Duodenal mucosa (tissue), 2 donors: ENCODE results near the gene UBE2O.

Experiments
- H3K27ac ChIP-seq: one replicate; pipeline ENCODE4 v1.7.0; 2013; ENCODE audit warnings: low read depth, low read length
- H3K27me3 ChIP-seq, 2 donors: one replicate each; pipeline ENCODE4 v1.7.0; 2013; ENCODE audit warnings: low read length in 2 of 2, control low read depth in 1 of 2; ENCODE audit not compliant: insufficient read depth in 2 of 2, control insufficient read depth in 1 of 2
- H3K36me3 ChIP-seq, 2 donors: one replicate each; pipeline ENCODE4 v1.7.0; 2013; ENCODE audit warnings: low read length in 2 of 2, control low read depth in 1 of 2; ENCODE audit not compliant: insufficient read depth in 2 of 2, control insufficient read depth in 1 of 2
- H3K4me1 ChIP-seq, 2 donors: one replicate each; pipeline ENCODE4 v1.7.0; 2013; ENCODE audit warnings: low read length in 2 of 2, control low read depth in 1 of 2; ENCODE audit not compliant: insufficient read depth in 2 of 2, control insufficient read depth in 1 of 2
- H3K4me3 ChIP-seq, 2 donors: one replicate each; pipeline ENCODE4 v1.7.0; 2013; ENCODE audit warnings: low read length in 2 of 2, low read depth in 1 of 2
- H3K9ac ChIP-seq, 2 donors: one replicate each; pipeline ENCODE4 v1.7.0; 2013; ENCODE audit warnings: low read length in 2 of 2, low read depth in 1 of 2
- H3K9me3 ChIP-seq, 2 donors: one replicate each; pipeline ENCODE4 v1.7.0; 2013; ENCODE audit warnings: low read length in 2 of 2, control low read depth in 1 of 2; ENCODE audit not compliant: control insufficient read depth in 1 of 2

The UBE2O gene

GRCh38 chr17:76485569-76485968, 32.6 kb upstream of the UBE2O start:
- no peaks in the 10 kb centered on the region for H3K27me3 ChIP-seq
- peaks cover 0 to 3% of the 10 kb centered on the region in 2 donors for H3K36me3 ChIP-seq
- H3K9ac ChIP-seq, result no peak overlapping the region
- no peak overlapping the region for H3K4me3 ChIP-seq
- no peak overlapping the region for H3K27ac ChIP-seq
- H3K4me1 ChIP-seq, result peaks cover 9 to 11% of the 10 kb centered on the region in 2 donors
- H3K9me3 ChIP-seq, result no peaks in the 10 kb centered on the region

GRCh38 chr17:76484228-76484725, 31.3 kb upstream of the UBE2O start:
- Histone ChIP-seq H3K36me3 (peaks cover 0 to 3% of the 10 kb centered on the region in 2 donors), H3K27me3 (no peaks in the 10 kb centered on the region), H3K4me3 (no peak overlapping the region), H3K9me3 (no peaks in the 10 kb centered on the region), H3K4me1 (no peaks in the 10 kb centered on the region), H3K27ac (no peak overlapping the region), H3K9ac (no peak overlapping the region)

- H3K27ac ChIP-seq, result peak overlapping the region; percentile 42
Observed at GRCh38 chr17:76481071-76481655, 28.2 kb upstream of the UBE2O start.

GRCh38 chr17:76480632-76481031, 27.7 kb upstream of the UBE2O start:
- no peaks in the 10 kb centered on the region for H3K27me3 ChIP-seq
- peaks cover 3 to 7% of the 10 kb centered on the region in 2 donors for H3K36me3 ChIP-seq
- no peak overlapping the region for H3K4me3 ChIP-seq
- peak overlapping the region; percentile 42 for H3K27ac ChIP-seq
- H3K9ac ChIP-seq, result no peak overlapping the region
- no peaks in the 10 kb centered on the region for H3K9me3 ChIP-seq
- H3K4me1 ChIP-seq, result no peaks in the 10 kb centered on the region

More at GRCh38 chr17:76481071-76481655, 28.2 kb upstream of the UBE2O start:
- Histone ChIP-seq H3K36me3 (peaks cover 3 to 7% of the 10 kb centered on the region in 2 donors), H3K9me3 (no peaks in the 10 kb centered on the region), H3K4me3 (no peak overlapping the region), H3K4me1 (no peaks in the 10 kb centered on the region), H3K27me3 (no peaks in the 10 kb centered on the region), H3K9ac (no peak overlapping the region)

GRCh38 chr17:76479515-76480060, 26.6 kb upstream of the UBE2O start:
- Histone ChIP-seq H3K27ac (no peak overlapping the region), H3K27me3 (no peaks in the 10 kb centered on the region), H3K9me3 (no peaks in the 10 kb centered on the region)

GRCh38 chr17:76478730-76479514, 26.0 kb upstream of the UBE2O start:
- no peaks in the 10 kb centered on the region for H3K4me1 ChIP-seq
- H3K36me3 ChIP-seq, result peaks cover 3 to 17% of the 10 kb centered on the region in 2 donors

More at GRCh38 chr17:76479515-76480060, 26.6 kb upstream of the UBE2O start:
- Histone ChIP-seq H3K9ac (no peak overlapping the region), H3K4me3 (no peak overlapping the region), H3K36me3 (peaks cover 3 to 11% of the 10 kb centered on the region in 2 donors), H3K4me1 (no peaks in the 10 kb centered on the region)

GRCh38 chr17:76478097-76478496, 25.1 kb upstream of the UBE2O start:
- H3K9ac ChIP-seq, result no peak overlapping the region
- no peaks in the 10 kb centered on the region for H3K27me3 ChIP-seq
- H3K36me3 ChIP-seq, result peaks cover 3 to 19% of the 10 kb centered on the region in 2 donors
- H3K27ac ChIP-seq, result no peak overlapping the region
- H3K9me3 ChIP-seq, result no peaks in the 10 kb centered on the region
- H3K4me1 ChIP-seq, result no peaks in the 10 kb centered on the region
- H3K4me3 ChIP-seq, result no peak overlapping the region

More at GRCh38 chr17:76478730-76479514, 26.0 kb upstream of the UBE2O start:
- Histone ChIP-seq H3K9me3 (no peaks in the 10 kb centered on the region), H3K27ac (no peak overlapping the region), H3K27me3 (no peaks in the 10 kb centered on the region), H3K4me3 (no peak overlapping the region), H3K9ac (no peak overlapping the region)

GRCh38 chr17:76477576-76477975, 24.6 kb upstream of the UBE2O start:
- Histone ChIP-seq H3K9me3 (no peaks in the 10 kb centered on the region), H3K4me1 (no peaks in the 10 kb centered on the region), H3K27me3 (no peaks in the 10 kb centered on the region), H3K27ac (no peak overlapping the region), H3K4me3 (no peak overlapping the region), H3K36me3 (peaks cover 4 to 23% of the 10 kb centered on the region in 2 donors), H3K9ac (no peak overlapping the region)

GRCh38 chr17:76476736-76477135, 23.8 kb upstream of the UBE2O start:
- no peaks in the 10 kb centered on the region for H3K27me3 ChIP-seq
- H3K27ac ChIP-seq, result no peak overlapping the region
- peaks cover 9 to 31% of the 10 kb centered on the region in 2 donors for H3K36me3 ChIP-seq
- no peak overlapping the region for H3K9ac ChIP-seq
- no peak overlapping the region for H3K4me3 ChIP-seq
- H3K4me1 ChIP-seq, result no peaks in the 10 kb centered on the region
- H3K9me3 ChIP-seq, result no peaks in the 10 kb centered on the region

GRCh38 chr17:76475302-76475701, 22.4 kb upstream of the UBE2O start:
- H3K27ac ChIP-seq, result no peak overlapping the region
- H3K9me3 ChIP-seq, result no peaks in the 10 kb centered on the region
- no peak overlapping the region for H3K9ac ChIP-seq
- no peaks in the 10 kb centered on the region for H3K27me3 ChIP-seq
- no peak overlapping the region for H3K4me3 ChIP-seq
- no peaks in the 10 kb centered on the region for H3K4me1 ChIP-seq
- H3K36me3 ChIP-seq, result peaks cover 9 to 42% of the 10 kb centered on the region in 2 donors
